ENCODE measurements around the gene PTGR3. TPM values are rescaled to one million over a fixed set of nuclear protein-coding genes. Genes with fewer than 3 reads are reported as not detected.

PTGR3 gene
- polyA plus RNA-seq, 1 donor from 2014 or later: 20.7 TPM

GRCh38 chr18:75226286-75226955 lies 17.5 kb upstream of the PTGR3 start:
- Mint-ChIP-seq H3K27ac (peak overlapping the region in 1 of 3 donors; percentile 67), H3K4me1 (peaks cover 4 to 15% (median 12%) of the 10 kb centered on the region in 3 donors), H3K9me3 (no peaks in the 10 kb centered on the region), H3K36me3 (peaks cover 2% of the 10 kb centered on the region), H3K27me3 (no peaks in the 10 kb centered on the region), H3K4me3 (peak overlapping the region in 1 of 4 donors; percentile 60)

GRCh38 chr18:75223687-75224347 lies 14.9 kb upstream of the PTGR3 start:
- Mint-ChIP-seq H3K4me1 (peaks cover 4 to 20% (median 15%) of the 10 kb centered on the region in 3 donors), H3K4me3 (no peak overlapping the region)

GRCh38 chr18:75222407-75222806 lies 13.5 kb upstream of the PTGR3 start:
- peaks cover 2% of the 10 kb centered on the region for H3K36me3 Mint-ChIP-seq
- peaks cover 8 to 23% (median 14%) of the 10 kb centered on the region in 3 donors for H3K4me1 Mint-ChIP-seq
- H3K9me3 Mint-ChIP-seq: no peaks in the 10 kb centered on the region
- H3K27me3 Mint-ChIP-seq: no peaks in the 10 kb centered on the region
- no peak overlapping the region for H3K27ac Mint-ChIP-seq
- no peak overlapping the region for H3K4me3 Mint-ChIP-seq

More at GRCh38 chr18:75223687-75224347, 14.9 kb upstream of the PTGR3 start:
- Mint-ChIP-seq H3K27ac (no peak overlapping the region), H3K27me3 (no peaks in the 10 kb centered on the region), H3K36me3 (peaks cover 2% of the 10 kb centered on the region), H3K9me3 (no peaks in the 10 kb centered on the region)

GRCh38 chr18:75221897-75222296 lies 13.0 kb upstream of the PTGR3 start:
- H3K9me3 Mint-ChIP-seq: no peaks in the 10 kb centered on the region
- H3K4me1 Mint-ChIP-seq: peaks cover 9 to 23% (median 10%) of the 10 kb centered on the region in 3 donors
- H3K36me3 Mint-ChIP-seq: peaks cover 2% of the 10 kb centered on the region
- H3K4me3 Mint-ChIP-seq: peak overlapping the region in 1 of 4 donors; percentile 39
- no peaks in the 10 kb centered on the region for H3K27me3 Mint-ChIP-seq
- no peak overlapping the region for H3K27ac Mint-ChIP-seq

GRCh38 chr18:75221397-75221796 lies 12.5 kb upstream of the PTGR3 start:
- Mint-ChIP-seq H3K27ac (no peak overlapping the region), H3K4me1 (peaks cover 11 to 23% (median 13%) of the 10 kb centered on the region in 3 donors), H3K36me3 (peaks cover 2% of the 10 kb centered on the region), H3K9me3 (no peaks in the 10 kb centered on the region), H3K27me3 (no peaks in the 10 kb centered on the region), H3K4me3 (no peak overlapping the region)

- H3K27ac Mint-ChIP-seq: no peak overlapping the region
- no peak overlapping the region for H3K4me3 Mint-ChIP-seq
- H3K9me3 Mint-ChIP-seq: no peaks in the 10 kb centered on the region
- H3K27me3 Mint-ChIP-seq: no peaks in the 10 kb centered on the region
- H3K36me3 Mint-ChIP-seq: peaks cover 2% of the 10 kb centered on the region
- H3K4me1 Mint-ChIP-seq: peaks cover 14 to 25% (median 17%) of the 10 kb centered on the region in 3 donors
Measured at GRCh38 chr18:75220551-75221355, 11.8 kb upstream of the PTGR3 start.

- Mint-ChIP-seq H3K4me1 (peaks cover 22 to 31% (median 23%) of the 10 kb centered on the region in 3 donors), H3K4me3 (no peak overlapping the region), H3K27ac (no peak overlapping the region)
Measured at GRCh38 chr18:75219745-75220375, 10.9 kb upstream of the PTGR3 start.

GRCh38 chr18:75218065-75218923 lies 9.4 kb upstream of the PTGR3 start:
- Mint-ChIP-seq H3K36me3 (peaks cover 2% of the 10 kb centered on the region), H3K27ac (no peak overlapping the region), H3K9me3 (no peaks in the 10 kb centered on the region), H3K27me3 (no peaks in the 10 kb centered on the region), H3K4me3 (peak overlapping the region in 1 of 4 donors; percentile 18), H3K4me1 (peaks cover 23 to 36% (median 24%) of the 10 kb centered on the region in 3 donors)

More at GRCh38 chr18:75219745-75220375, 10.9 kb upstream of the PTGR3 start:
- H3K27me3 Mint-ChIP-seq: no peaks in the 10 kb centered on the region
- H3K9me3 Mint-ChIP-seq: no peaks in the 10 kb centered on the region
- peaks cover 2% of the 10 kb centered on the region for H3K36me3 Mint-ChIP-seq

- H3K27me3 Mint-ChIP-seq: no peaks in the 10 kb centered on the region
- no peaks in the 10 kb centered on the region for H3K9me3 Mint-ChIP-seq
- peaks cover 32 to 46% (median 33%) of the 10 kb centered on the region in 3 donors for H3K4me1 Mint-ChIP-seq
- H3K4me3 Mint-ChIP-seq: peak overlapping the region in 3 of 4 donors; percentile 46 to 64 (median 50)
- H3K27ac Mint-ChIP-seq: peak overlapping the region; percentile 76 to 84 (median 79)
- H3K36me3 Mint-ChIP-seq: peaks cover 2% of the 10 kb centered on the region
Measured at GRCh38 chr18:75216911-75217689, 8.2 kb upstream of the PTGR3 start.

GRCh38 chr18:75216212-75216910 lies 7.4 kb upstream of the PTGR3 start:
- H3K27ac Mint-ChIP-seq: peak overlapping the region; percentile 76 to 84 (median 79)
- no peaks in the 10 kb centered on the region for H3K27me3 Mint-ChIP-seq
- peaks cover 30 to 45% (median 30%) of the 10 kb centered on the region in 3 donors for H3K4me1 Mint-ChIP-seq
- peaks cover 2% of the 10 kb centered on the region for H3K36me3 Mint-ChIP-seq
- H3K4me3 Mint-ChIP-seq: peak overlapping the region; percentile 46 to 89 (median 57)
- H3K9me3 Mint-ChIP-seq: no peaks in the 10 kb centered on the region

GRCh38 chr18:75215663-75216062 lies 6.7 kb upstream of the PTGR3 start:
- Mint-ChIP-seq H3K27me3 (no peaks in the 10 kb centered on the region), H3K36me3 (peaks cover 2% of the 10 kb centered on the region), H3K9me3 (no peaks in the 10 kb centered on the region), H3K4me1 (peaks cover 32 to 44% (median 34%) of the 10 kb centered on the region in 3 donors), H3K27ac (peak overlapping the region in 2 of 3 donors; percentile 40 to 59), H3K4me3 (peak overlapping the region in 1 of 4 donors; percentile 52)

- Mint-ChIP-seq H3K9me3 (no peaks in the 10 kb centered on the region), H3K27me3 (no peaks in the 10 kb centered on the region), H3K4me1 (peaks cover 37 to 44% (median 39%) of the 10 kb centered on the region in 3 donors), H3K36me3 (peaks cover 2% of the 10 kb centered on the region), H3K4me3 (peak overlapping the region in 2 of 4 donors; percentile 39 to 96), H3K27ac (peak overlapping the region in 2 of 3 donors; percentile 40 to 90)
Measured at GRCh38 chr18:75214766-75215510, 6.0 kb upstream of the PTGR3 start.

All from IgD-negative memory B cell (primary cell).